HG02798 (cell line): Measurements from ENCODE around the gene CYP8B1.
A peak's percentile ranks its signal among the peaks of the same experiment; 100 is the strongest.
"Not testable (repeated sequence)": the region's sequence is repeated elsewhere in the genome, so short reads cannot be mapped to it uniquely, and the experiment has no call there.

Experiments used
- ATAC-seq: cut with Tn5 transposase; IDR thresholded peaks from one replicate; pipeline ENCODE4 v1.9.1; 2021; ENCODE audit warnings: mild to moderate bottlenecking; ENCODE audit not compliant: unreplicated experiment, poor library complexity

Gene CYP8B1

GRCh38 chr3:42887084-42887483 lies 11.4 kb upstream of the CYP8B1 start:
- ATAC-seq, result no peak

- ATAC-seq, result no peak
Measured at GRCh38 chr3:42886294-42886822, 10.7 kb upstream of the CYP8B1 start.

GRCh38 chr3:42884324-42884723 lies 8.6 kb upstream of the CYP8B1 start:
- no peak for ATAC-seq

- not testable (repeated sequence) for ATAC-seq
Measured at GRCh38 chr3:42883251-42883930, 7.7 kb upstream of the CYP8B1 start.

GRCh38 chr3:42880601-42881451 lies 5.1 kb upstream of the CYP8B1 start:
- ATAC-seq, result peak; percentile 99

- ATAC-seq, result no peak
Measured at GRCh38 chr3:42880183-42880582, 4.5 kb upstream of the CYP8B1 start.

- no peak for ATAC-seq
Measured at GRCh38 chr3:42877881-42878280, 2.2 kb upstream of the CYP8B1 start.

GRCh38 chr3:42876940-42877720 lies 1.5 kb upstream of the CYP8B1 start:
- no peak for ATAC-seq

- ATAC-seq, result no peak
Measured at GRCh38 chr3:42876401-42876800, 722 bp upstream of the CYP8B1 start.

- no peak for ATAC-seq
Measured at GRCh38 chr3:42874749-42875148, 930 bp downstream of the CYP8B1 start.

GRCh38 chr3:42873221-42873982 lies 2.3 kb downstream of the CYP8B1 start:
- ATAC-seq, result no peak

- ATAC-seq, result no peak
Measured at GRCh38 chr3:42872718-42873117, 3.0 kb downstream of the CYP8B1 start.

- no peak for ATAC-seq
Measured at GRCh38 chr3:42871592-42872196, 4.0 kb downstream of the CYP8B1 start.

- ATAC-seq, result no peak
Measured at GRCh38 chr3:42868841-42869240, 6.8 kb downstream of the CYP8B1 start.

GRCh38 chr3:42867138-42867537 lies 8.5 kb downstream of the CYP8B1 start:
- no peak for ATAC-seq

- ATAC-seq, result no peak
Measured at GRCh38 chr3:42865256-42865655, 10.4 kb downstream of the CYP8B1 start.

- ATAC-seq, result no peak
Measured at GRCh38 chr3:42864321-42864950, 11.2 kb downstream of the CYP8B1 start.

- ATAC-seq, result no peak
Measured at GRCh38 chr3:42856544-42856943, 19.1 kb downstream of the CYP8B1 start.
